Activated CD4-positive, alpha-beta T cell treated with anti-CD3 and anti-CD28 coated beads, Interleukin-2, Interleukin-4, amounts not matched to agents 100 ng/mL and 50 ng/mL, durations not matched to agents 16 hours and 8 hours (primary cell): ENCODE measurements around the gene FYB2.

Source experiments
- DNase-seq: peaks from one replicate; pipeline ENCODE4 v3.0.0-alpha.2; 2020; ENCODE audit warnings: low spot score

FYB2 gene

GRCh38 chr1:56709995-56710394 lies 109.2 kb downstream of the FYB2 start:
- DNase-seq = no peak

GRCh38 chr1:56709269-56709880 lies 109.8 kb downstream of the FYB2 start:
- peak; percentile 44 for DNase-seq

DNA sequence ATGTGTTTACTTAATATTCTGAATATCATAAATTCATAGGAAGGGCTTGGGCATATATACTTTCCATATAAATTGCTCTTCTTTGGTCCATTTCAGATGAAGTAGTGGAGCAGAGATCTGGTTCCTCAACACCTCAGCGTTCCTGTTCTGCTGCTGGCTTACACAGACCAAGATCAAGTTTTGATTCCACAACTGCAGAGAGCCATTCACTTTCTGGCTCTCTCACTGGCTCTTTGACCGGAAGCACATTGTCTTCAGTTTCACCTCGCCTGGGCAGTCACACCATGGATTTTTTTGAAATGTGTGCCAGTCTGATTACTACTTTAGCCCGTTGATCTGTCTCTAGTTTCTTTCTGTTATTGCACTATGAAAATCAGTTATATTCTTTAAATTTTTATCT lies 111.8 kb downstream of the FYB2 start:
- no peak for DNase-seq

DNA sequence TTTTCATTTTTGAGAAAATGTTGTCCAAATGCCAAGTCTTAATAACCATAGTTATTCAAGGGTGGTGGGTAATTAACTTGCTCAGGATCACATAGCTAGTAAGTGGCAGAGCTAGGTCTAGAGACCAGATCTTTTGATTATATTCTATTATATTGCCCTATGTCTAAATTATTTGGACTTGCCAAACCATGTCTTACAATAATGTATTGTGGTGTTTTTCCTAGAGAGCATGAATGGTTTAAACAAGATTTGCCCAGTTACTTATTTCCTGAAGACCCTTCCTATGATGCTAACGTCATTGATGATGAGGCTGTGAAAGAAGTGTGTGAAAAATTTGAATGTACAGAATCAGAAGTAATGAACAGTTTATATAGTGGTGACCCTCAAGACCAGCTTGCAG lies 115.5 kb downstream of the FYB2 start:
- DNase-seq = no peak

GRCh38 chr1:56696663-56697062 lies 122.5 kb downstream of the FYB2 start:
- DNase-seq = no peak

DNA sequence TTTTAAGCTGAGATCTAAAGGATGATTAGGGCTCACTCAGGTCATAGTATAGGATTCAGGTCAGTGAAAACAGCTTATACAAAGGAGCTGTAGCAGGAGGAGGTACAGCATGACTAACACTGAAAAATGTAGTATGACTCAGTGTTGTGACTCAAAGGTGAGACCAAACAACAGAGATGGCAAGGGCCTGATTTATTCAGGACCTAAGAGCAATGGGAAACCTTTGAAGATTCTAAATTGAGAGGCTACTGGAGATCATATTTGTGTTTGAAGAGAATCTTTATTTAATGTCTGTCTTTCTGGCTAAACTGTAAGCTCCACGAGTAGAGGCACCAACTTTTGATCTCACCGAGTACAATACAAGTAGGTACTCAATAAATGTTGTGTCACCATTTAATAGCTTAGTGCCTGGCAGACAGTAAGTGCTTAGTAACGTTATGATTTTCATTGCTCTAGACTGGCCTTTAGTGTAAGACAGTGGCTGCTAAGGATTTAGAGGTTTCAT lies 130.6 kb downstream of the FYB2 start:
- DNase-seq = peak; percentile 55

DNA sequence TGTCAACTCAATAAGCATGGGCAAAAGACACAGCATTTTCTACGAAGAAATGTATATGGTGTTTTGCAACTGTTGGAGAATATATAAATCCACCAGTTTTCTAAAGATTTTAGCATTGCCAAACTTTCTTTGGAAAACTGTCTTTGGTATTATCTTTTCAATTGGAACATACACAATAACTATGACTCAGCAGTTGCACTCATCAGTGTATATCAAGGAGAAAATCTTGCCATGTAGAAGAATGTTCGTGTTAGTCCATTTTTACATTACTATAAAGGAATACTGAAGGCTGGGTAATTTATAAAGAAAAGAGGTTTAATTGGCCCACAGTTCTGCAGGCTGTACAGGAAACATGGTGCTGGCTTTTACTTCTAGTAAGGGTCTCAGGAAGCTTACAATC lies 133.0 kb downstream of the FYB2 start:
- no peak for DNase-seq

DNA sequence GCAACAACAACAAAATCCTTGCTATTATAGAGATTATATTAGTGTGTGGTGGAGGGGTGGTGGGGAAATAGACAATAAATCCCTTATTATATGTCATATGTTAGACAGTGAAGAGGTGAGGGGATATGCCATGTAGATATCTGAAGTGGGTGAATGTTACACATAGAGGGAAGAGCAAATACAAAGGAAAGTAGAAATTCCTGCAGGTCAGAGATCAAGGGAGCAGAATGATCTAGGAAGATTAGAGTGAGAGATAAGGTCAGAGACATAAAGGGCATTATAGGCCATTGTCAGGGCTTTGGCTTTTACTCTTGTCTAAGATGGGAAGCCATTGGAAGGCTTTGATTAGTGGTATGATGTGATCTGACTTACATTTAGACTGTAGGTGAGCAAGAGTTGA lies 135.6 kb downstream of the FYB2 start:
- DNase-seq = no peak

DNA sequence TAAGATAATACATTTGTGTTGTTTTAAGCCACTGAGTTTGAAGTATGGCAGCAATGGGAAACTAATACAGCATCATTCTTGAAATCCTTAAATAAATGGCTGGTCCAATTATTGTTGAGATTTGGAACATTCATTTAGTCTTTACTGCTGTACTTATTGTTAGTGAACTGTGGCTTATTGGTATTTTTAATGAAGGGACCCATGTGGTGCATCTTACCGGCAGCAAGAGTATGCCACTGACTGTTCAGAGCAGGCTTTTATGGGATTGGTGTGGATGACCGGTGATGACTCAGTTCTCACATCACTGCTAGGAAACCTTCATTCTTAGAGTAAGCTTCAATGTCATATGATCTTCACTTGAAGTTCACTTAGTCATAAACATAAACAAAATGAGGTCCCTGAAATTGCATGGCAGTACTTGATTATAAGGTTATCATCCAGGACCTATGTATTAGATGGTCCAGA lies 142.6 kb downstream of the FYB2 start:
- no peak for DNase-seq

GRCh38 chr1:56675763-56676162 lies 143.4 kb downstream of the FYB2 start:
- no peak for DNase-seq

GRCh38 chr1:56672579-56672978 lies 146.6 kb downstream of the FYB2 start:
- no peak for DNase-seq

GRCh38 chr1:56671542-56671941 lies 147.7 kb downstream of the FYB2 start:
- no peak for DNase-seq

DNA sequence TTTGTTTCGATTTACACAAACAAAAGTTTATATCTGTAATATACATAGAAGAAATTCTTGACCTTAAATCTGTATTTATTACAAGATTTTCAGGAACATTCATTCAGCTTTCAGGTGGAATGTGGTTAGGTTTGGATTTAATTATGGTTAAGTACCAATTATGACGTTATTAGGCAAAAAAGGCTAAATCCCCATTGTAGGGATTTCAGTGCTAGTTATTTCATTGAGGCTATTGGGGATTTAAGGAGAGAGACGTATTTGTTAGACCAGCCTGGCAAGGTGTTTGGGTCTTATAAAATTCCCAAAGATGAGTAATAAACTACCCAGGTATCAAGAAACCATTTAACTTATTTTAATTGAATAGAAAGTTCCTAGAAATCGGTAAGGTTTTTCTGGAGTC lies 148.1 kb downstream of the FYB2 start:
- DNase-seq = no peak

DNA sequence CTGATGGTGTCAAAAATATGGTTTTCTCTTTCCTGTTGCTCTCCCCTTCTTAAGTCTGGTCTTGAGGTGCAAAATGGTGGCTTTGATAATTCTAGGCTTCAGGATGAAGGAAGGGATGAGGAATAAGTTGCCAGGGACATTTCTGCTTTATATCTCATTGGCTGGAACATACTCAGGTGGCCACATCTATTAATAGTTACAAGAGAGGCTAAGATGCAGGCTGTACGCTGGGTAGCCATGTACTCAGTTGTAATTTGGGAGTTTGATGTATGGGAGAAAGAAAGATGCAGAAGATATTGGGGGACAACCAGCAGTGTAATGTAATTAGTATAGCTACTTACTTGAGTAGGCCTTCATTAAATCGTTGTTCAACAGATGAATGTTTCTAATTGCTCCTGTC lies 148.9 kb downstream of the FYB2 start:
- DNase-seq = no peak
